NCI-H1417 (cell line): Measurements from ENCODE around the gene MAN1A2.

ENCODE experiments used
- DNase-seq, 3 experiments: peaks; one replicate each; lab custom pipeline; 2025; lab: John Stamatoyannopoulos, UW

Gene MAN1A2

GRCh38 chr1:117559139-117559538 is 191.9 kb downstream of the MAN1A2 start:
- no peak for DNase-seq

DNA sequence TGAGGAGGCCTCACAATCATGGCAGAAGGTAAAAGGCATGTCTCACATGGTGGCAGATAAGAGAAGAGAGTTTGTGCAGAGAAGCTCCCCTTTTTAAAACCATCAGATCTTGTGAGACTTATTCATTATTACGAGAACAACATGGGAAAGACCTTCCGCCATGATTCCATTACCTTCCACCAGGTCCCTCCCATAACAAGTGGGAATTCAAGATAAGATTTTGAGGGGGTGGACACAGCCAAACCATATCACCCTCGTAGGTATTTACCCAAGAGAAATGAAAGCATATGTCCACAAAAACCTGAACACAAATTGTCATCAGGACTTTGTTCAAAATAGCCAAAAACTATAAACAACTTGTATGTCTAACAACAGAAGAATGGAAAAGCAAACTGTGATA is 192.7 kb downstream of the MAN1A2 start:
- DNase-seq, result no peak

GRCh38 chr1:117561071-117561470 is 193.8 kb downstream of the MAN1A2 start:
- no peak for DNase-seq

DNA sequence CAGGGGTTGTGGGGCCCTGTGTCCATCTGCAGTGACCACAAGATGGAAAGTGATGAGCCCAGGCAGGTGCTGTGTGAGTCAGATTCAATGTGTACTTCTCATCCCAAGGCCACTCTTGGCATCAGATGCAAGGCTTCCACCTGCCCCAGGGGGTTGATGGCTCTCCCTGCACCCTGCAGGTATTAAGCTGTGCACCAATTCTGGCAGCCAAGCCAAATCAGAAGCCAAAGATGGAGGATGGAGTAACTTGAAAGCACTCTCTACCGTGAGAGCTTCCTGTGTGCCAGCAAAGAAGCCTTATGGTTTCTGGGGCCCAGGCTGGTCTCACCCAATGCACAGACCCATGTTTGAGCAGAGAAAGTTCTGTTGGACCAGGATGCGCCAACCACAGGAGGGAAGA is 194.3 kb downstream of the MAN1A2 start:
- DNase-seq, result no peak

GRCh38 chr1:117562581-117563491 is 195.6 kb downstream of the MAN1A2 start:
- peak in 2 of 3 experiments; percentile 37 to 54 for DNase-seq

DNA sequence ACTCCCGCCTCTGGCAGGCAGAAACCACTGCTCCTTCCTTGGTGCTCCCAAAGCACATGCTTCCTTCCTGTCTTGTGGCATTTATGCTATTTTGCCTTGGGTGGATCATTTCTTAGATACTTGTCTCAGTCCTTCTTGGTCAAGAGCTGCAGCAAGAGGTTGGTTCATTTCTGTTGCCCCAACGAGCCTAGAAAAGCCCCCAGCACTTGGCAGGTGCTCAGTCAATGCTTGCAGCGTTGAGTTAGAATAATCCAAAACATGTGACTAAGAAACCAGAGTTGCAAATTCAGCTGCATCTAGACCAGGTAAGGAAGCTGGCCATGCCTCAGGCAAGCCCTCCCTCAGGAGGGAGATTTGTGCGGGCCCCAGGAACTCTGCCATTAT is 196.2 kb downstream of the MAN1A2 start:
- no peak for DNase-seq

DNA sequence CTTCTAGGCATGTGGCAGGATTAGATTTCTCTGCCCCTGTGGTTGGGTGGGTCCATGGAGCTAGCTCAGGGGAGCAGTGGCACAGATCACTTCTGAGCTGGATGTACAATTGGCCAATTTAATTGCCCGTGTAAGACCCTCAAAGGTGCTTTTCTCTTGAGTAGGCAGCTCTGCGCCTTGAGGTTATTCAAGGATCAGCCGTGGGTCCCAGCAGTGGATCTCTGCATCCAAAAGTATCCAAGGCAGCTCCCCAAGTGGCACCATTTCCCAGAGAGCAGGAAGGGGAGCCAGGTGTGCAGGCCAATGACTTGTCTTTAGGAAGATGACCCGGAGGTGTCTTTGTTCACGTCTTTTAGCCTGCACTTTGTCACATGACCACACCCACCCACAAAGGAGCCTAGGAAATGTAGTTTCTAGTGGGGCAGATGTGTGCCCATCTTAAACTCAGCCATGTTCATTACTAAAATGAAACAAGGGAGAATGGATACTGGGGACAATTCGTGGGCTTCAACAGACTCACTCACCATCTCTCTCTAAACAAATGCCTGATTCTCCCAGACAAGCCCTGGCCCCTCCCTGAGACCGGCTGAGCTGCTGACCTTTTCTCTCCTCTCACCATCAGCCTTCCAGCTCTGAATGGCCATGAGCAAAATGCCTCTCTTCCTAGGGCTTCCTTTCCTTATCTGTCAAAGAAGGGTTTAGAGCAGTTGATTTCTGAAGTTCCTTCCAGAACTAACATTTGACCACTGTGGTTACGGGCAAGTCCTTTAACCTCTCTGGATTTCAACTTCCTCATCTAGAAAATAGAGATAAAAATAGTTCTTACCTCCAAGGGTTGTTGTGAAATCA is 197.2 kb downstream of the MAN1A2 start:
- no peak for DNase-seq

- DNase-seq, result no peak
Observed at GRCh38 chr1:117565076-117565556, 197.9 kb downstream of the MAN1A2 start.

GRCh38 chr1:117565745-117566455 is 198.7 kb downstream of the MAN1A2 start:
- peak; percentile 59 to 91 (median 75) for DNase-seq

GRCh38 chr1:117566556-117566955 is 199.3 kb downstream of the MAN1A2 start:
- DNase-seq, result no peak

DNA sequence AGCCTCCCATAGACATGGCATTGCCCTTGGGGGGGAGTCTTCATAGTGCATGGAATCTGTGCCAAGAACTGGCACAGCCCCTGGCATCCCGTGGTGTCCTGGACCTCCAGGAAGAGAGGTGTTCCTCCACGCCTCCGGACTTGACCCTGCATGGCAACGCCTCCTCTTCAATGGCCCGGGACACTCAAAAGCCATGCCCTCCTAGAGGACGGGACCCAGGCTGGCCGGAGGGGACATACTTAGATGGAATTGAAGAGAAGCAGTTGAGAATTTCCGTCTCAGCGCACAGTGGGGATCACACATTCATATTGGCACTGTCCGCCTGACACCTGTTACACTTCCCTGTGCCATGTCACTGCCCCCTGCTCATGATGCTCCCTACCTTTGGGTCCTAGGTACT is 200.2 kb downstream of the MAN1A2 start:
- no peak for DNase-seq

GRCh38 chr1:117567976-117568375 is 200.7 kb downstream of the MAN1A2 start:
- DNase-seq, result no peak

GRCh38 chr1:117568999-117569398 is 201.8 kb downstream of the MAN1A2 start:
- no peak for DNase-seq

- DNase-seq, result no peak
Observed at GRCh38 chr1:117569856-117570255, 202.6 kb downstream of the MAN1A2 start.

GRCh38 chr1:117570988-117571409 is 203.8 kb downstream of the MAN1A2 start:
- peak in 2 of 3 experiments; percentile 16 to 81 for DNase-seq

GRCh38 chr1:117571496-117571895 is 204.2 kb downstream of the MAN1A2 start:
- no peak for DNase-seq

- no peak for DNase-seq
Observed at GRCh38 chr1:117572546-117572945, 205.3 kb downstream of the MAN1A2 start.

- no peak for DNase-seq
Observed at GRCh38 chr1:117573386-117574023, 206.3 kb downstream of the MAN1A2 start.

- DNase-seq, result peak in 2 of 3 experiments; percentile 29 to 63
Observed at GRCh38 chr1:117574161-117574835, 207.0 kb downstream of the MAN1A2 start.

DNA sequence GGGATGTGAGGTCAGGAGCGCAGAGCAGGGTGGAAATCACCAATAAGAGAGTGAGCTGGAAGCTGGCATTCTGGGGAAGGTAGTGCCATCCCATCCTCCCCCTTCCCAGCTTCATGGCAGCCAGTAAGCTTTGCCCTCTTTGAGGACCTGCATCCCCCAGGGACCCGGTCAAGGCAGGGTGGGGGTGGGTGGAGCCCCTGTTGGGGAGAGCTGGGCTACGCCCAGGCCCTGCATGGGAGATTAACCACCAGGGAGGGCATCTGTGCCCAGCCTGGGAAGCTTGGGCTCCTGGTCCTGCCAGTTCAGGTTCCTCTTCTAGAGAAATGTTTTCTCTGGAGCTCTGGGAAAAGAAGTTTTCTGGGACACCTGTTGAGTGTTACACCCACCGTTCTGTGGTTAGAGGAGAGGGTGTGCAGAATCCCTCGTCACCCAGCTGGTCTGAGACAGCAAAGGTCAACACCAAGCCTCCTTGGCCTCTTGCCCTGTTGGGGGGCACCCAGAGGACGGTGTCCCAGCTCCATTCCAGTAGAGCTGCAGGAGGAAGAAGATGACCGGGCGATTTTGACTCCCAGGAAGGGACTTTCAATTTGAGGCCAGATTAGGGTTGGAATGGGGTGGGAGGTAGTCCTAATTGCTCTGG is 208.5 kb downstream of the MAN1A2 start:
- DNase-seq, result no peak
